Measurements from ENCODE around the gene TBX1.

DNA sequence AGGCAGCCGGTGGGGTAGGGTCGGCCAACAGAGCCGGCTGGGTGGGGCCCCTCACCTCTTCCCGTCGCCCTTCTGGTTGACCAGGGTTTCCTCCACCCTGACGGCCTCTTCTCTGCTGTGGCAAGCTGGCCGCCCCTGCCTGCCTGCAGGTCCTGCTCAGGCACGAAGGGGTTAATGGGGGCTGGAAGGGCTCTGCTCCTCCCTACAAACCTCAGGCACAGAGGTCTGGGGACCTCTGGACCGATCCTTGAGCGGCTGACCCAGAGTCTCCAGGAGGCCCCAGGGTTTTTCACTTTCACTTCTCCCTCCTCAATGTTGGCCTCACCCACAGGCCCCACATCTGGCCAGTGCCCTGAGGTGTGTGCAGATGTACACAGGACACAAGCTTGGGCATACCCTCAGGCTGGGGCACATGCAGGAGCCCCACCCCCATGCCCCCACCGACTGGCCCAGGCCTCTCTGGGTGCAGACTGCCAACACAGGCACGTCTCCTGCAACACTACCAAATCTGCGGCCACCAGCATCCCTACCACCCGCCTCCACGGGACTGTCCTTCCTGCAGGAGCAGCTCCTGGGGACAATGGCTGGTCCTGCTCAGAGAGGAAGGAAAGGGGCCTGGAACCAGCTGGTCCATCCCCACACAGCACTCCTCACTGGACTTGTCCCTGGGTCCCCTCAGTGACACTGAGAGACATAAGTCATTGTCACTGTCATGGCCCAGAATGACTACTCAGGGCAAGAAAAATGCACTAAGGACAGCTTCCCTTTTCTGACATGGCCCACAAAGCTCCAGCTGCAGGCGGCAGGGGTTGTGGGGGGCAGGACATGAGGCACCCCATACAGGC lies 3.2 kb upstream of the TBX1 start:
- no peak for TF ChIP-seq EZH2 (IDR thresholded peaks at IDR 0.05; ENCODE audit: borderline replicate concordance)
- no peak for TF ChIP-seq CTCF (IDR thresholded peaks at IDR 0.05; ENCODE audit: poor library complexity)

Measured in hepatocyte (in vitro differentiated cells).